Stimulated activated CD4-positive, alpha-beta T cell treated with anti-CD3 and anti-CD28 coated beads, TNF-alpha, amount 100 ng/mL, for 24 hours (primary cell): ENCODE data around the gene SUSD1.
"Not testable (repeated sequence)": the region's sequence is repeated elsewhere in the genome, so short reads cannot be mapped to it uniquely, and the experiment has no call there.

Experiments
- DNase-seq, 3 experiments: peaks; one replicate each; pipeline ENCODE4 v3.0.0-alpha.2; 2020; ENCODE audit warnings: low read depth in 3 of 3

SUSD1 gene

DNA sequence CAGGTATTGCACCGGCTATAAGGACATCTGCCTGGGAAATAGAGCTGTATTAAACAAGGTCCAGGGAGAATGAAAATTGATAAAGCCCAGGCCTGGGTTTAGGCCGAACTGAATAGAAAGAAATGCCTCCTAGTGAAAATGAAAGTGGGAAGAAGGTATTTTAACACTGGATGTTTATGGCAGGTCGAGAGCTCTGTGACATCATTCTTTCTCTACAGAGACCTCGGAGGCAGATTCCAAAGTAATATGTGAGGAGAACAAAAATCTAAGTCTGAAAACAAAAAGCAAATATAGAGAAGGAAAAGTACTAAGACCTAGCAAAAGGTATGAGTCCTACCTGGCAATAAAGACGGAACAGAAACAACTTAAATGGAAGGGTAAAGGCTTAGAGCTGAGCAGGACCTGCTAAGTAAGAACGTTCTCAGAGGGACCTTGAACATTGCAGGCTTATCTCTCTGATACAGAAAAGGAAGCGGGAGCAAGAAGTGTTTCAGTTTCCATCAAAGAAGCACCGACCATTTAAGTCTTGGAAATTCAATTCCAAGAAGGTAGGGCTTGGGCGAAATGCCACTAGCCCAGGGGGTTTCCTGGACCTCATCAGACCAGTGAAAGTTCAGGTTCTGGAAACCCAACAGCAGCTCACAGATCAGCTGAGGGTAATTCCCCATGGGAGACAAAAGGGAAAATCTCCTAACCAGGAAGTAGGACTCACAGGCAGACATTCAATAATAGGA lies 80.0 kb downstream of the SUSD1 start:
- no peak for DNase-seq

DNA sequence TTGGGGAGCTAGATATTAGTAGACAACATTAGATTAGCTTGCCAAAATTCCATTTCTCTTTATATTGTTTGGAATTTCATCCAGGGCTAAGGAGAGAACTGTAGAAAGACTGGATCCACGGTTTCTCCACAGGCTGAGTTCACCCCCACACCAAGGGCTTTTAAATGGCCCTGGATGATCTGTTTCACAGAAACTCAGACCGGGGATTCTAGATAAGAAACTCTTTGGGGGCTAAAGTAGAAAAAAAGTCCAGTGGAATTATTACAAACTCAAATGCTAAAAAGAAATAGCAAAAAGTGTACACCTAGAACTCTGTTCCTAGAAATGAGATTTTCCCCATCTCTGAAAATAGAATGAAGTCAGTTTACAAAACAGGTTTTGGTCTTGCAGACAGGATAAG lies 80.9 kb downstream of the SUSD1 start:
- no peak for DNase-seq

- DNase-seq, result no peak
Measured at GRCh38 chr9:112093870-112094216, 81.3 kb downstream of the SUSD1 start.

GRCh38 chr9:112093147-112093869 lies 81.8 kb downstream of the SUSD1 start:
- DNase-seq, result no peak

GRCh38 chr9:112091810-112092209 lies 83.3 kb downstream of the SUSD1 start:
- DNase-seq, result no peak

DNA sequence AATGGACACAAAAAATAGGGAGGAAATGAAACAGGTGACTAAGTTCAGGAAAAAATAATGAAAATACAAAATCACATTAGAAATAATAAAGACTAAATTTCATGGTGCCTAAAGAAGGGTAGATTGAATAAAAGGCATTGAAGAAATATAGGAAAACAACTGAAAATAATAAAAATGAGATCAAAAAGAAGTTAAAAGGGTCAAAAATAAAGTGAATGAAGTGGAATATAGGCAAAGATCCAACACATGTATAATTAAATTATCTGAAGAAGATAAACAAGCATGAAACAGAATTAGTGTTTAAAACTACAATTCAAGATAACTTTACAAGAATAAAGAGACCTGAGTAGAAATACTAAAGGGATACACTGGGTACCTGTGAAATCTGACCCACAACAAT lies 87.6 kb downstream of the SUSD1 start:
- no peak for DNase-seq

- DNase-seq, result no peak
Measured at GRCh38 chr9:112086627-112087026, 88.5 kb downstream of the SUSD1 start.

DNA sequence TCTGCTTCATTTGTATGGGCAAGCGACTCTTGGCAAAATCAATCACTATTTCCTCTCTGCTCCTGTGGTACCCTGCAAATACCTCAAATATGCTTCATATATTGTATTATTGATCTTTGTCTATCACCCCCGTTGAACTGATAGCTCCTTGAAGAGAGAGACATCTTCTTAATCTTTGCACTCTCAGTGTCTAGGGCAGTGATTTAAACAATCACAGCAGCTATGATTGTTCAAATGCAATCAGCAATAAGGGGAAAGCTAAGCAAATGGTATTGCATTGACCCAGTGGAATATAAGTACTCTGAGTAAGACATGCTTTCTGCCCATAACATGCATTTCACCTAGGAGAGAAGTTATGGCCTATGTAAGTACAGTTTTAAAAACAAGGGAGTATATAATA lies 90.2 kb downstream of the SUSD1 start:
- no peak for DNase-seq

DNA sequence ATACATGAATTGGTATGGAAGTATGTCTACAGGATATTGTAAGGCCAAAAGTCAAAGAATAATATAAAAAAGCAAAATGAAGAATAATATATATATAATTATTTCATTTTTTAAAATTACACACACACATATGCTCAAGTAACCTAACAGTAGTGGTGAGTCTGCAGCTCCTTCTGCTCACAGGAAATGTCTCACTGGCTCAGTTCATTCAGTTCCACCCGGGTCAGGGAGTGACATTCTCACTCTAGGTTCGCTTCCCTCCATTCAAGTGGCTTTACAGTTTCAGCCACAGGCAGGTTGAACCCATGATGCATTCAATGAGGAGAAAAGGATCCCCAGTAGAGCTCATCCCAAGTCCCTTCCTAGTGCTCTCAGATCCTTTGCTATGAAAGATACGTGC lies 90.8 kb downstream of the SUSD1 start:
- DNase-seq, result no peak

GRCh38 chr9:112081918-112082729 lies 93.0 kb downstream of the SUSD1 start:
- no peak for DNase-seq

DNA sequence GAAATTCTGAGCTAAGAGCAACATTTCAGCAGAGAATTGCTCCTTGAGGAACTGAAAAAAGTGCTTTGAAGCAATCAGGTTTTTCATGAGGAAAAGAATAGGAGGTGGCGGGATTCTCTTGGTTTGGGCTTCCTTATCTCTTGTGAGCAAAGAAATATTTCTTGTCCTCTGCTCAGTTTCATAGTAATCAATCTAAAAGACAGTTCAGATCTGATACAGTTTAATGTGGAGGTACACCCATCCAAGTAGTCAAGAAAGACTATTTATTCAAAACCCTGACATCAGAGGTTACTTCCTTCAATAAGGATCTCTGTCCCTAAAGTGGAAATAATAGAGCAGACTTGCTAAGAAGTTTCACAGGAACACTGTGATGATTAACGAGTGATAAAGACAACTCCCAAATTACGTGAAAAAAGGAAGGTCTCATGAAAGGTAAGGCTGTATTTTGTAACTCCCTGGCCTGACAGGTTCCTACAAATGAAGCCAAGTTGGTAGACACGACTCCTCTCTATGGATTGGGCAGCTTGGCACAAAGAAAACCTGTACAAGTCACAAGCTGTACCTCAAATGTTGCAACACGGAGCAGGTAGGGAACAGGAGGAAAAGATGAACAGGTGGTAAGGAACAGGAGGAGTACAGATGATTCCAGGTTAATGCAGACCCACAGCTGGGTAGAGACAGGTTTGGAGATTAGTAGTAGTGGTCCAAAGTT lies 94.1 kb downstream of the SUSD1 start:
- DNase-seq, result no peak

GRCh38 chr9:112078432-112078831 lies 96.7 kb downstream of the SUSD1 start:
- DNase-seq, result no peak

DNA sequence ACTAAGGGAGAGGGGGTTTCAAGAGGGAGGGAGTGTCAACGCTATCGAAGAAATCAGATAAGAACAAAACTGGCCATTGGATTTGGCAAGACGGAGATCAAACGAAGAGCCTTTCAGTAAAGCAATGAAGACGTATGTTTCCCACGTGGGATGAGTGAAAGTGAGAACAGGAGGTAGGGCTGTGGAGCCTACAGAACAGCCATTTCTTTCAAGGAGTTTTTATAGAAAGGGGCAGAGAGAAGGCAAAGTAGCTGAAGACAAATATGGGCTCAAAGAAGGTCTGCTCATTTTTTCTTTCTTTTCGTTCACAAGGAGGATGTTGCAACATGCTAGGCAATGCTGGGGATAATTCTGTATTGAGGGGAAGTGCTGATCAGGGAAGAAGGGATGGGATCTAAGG lies 98.3 kb downstream of the SUSD1 start:
- no peak for DNase-seq

GRCh38 chr9:112075009-112075378 lies 100.1 kb downstream of the SUSD1 start:
- no peak for DNase-seq

DNA sequence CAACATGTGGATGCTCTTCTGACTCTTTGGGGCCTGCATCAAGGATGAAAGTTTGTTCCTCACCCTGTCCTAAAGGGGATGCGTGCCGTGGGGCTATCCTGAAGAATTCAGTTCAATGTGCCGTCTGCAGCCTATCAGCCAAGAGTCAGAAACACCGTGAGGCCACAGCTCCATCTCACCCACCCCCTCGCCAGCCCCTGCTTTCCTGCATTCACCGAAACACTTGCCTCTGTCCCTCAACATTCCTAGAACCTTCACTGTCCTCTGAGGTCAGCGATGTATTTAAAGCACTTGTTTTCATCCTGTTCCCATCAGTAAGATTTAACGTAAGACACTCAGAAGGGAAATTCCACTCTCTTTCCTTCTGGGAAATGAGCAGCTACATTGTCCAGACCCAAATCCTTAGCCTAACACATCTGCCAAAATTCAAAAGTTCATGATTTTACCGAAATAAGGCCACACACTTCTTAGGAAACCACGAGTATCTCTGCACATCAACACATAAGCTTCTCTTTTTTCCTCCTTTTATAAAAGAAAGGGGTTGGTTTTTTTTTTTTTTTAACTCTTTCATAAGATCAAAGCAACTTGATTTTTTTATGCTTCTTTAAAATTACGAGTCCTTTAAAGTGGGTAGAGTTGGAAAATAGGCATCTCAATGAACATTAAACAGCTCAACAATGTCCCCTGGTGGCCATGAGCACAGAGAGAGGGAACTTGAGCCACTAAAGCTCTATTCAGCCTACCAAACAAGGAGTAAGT lies 100.7 kb downstream of the SUSD1 start:
- peak; percentile 54 to 67 (median 61) for DNase-seq

DNA sequence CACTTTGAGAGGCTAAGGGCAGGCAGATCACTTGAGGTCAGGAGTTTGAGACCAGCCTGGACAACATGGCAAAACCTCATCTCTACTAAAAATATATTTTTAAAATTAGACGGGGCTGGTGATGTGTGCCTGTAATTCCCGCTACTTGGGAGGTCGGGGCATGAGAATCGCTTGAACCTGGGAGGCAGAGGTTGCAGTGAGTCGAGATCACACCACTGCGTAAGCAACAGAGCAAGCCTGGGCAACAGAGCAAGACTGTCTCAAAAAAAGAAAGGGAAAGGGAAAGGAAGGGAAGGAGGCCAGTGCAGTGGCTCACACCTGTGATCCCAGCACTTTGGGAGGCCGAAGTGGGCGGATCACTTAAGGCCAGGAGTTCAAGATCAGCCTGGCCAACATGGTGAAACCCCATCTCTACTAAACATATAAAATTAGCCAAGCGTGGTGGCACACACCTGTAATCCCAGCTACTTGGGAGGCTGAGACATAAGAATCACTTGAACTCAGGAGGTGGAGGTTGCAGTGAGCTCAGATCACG lies 101.4 kb downstream of the SUSD1 start:
- not testable (repeated sequence) for DNase-seq

GRCh38 chr9:112072721-112073638 lies 102.1 kb downstream of the SUSD1 start:
- no peak for DNase-seq

DNA sequence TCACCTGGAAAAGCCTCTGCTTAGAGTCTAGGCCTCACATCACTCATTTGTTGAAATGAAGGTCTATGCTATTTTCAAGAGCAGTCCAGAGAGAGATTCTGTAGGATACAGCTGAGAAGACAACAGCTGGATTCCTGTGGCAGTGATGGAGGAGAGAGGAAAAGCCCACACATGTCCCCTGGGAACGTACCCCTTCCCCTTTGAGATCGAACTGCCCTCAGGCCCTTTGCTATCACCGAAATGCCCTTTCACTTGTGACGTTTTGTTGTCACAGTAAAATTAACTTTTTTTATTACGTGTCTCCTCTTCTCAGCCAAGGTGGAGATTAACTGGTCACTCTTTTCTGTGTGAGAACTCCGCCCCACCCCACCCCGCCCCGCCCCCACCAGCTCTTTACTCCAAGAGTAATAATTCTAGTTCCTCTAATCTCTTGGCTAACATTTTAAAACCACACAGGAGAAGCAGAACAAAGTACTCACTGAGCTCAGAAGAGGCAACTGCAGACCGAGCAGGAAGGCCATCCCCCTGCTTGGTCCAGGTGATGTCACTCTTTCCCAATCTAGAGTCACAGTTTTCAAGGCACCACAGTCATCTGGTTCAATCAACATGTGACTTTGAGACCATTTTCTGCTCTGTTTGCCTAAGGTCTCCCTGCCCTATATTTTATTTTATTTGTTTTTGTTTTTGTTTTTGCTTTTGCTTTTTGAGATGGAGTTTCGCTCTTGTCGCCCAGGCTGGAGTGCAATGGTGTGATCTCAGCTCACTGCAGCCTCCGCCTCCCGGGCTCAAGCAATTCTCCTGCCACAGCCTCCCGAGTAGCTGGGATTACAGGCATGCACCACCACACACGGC lies 105.6 kb downstream of the SUSD1 start:
- DNase-seq, result no peak
